GOT3 (cell line): ENCODE data around the gene CXCL16.
A peak's percentile ranks its signal among the peaks of the same experiment; 100 is the strongest.
"Not testable (repeated sequence)": the region's sequence is repeated elsewhere in the genome, so short reads cannot be mapped to it uniquely, and the experiment has no call there.

Source experiments
- DNase-seq: peaks from one replicate; lab custom pipeline; 2025; ENCODE audit warnings: mixed read lengths; lab: John Stamatoyannopoulos, UW

Gene CXCL16

DNA sequence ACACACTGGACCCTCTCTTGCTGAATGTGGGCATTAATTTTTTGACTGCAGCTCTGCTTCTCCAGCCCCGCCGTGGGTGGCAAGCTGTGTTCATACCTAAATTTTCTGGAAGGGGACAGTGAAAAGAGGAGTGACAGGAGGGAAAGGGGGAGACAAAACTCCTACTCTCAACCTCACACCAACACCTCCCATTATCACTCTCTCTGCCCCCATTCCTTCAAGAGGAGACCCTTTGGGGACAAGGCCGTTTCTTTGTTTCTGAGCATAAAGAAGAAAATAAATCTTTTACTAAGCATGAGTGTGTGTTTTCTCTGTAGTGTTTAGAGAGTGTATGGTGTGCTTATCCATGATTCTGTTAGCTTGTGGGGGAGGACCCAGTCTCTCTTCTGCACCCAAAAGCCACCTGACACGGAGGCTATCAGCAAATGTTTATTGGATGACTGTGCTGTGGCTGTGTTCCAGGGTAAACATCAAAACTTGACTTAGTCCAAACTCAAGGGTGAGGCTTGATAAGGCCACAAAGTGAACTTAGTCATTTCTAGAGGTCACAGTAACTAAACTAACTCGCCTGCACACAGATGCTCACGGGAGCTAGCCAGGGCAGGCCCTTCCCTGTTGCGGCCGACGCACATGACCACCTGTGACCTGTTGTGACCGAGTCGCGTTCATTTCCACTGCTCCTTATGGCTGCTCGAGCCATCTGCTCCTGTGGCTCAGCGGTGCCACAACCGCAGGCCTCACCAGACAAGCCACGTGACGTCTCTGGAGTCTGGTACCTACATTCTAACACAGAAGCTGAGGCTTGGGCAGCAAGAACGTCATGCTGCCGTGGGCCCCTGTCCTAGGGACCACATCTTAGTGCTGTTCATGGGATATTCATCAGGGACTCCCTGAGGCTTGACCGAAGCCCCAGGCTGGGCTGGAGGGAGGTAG lies 18.3 kb downstream of the CXCL16 start:
- no peak for DNase-seq

GRCh38 chr17:4720787-4721186 lies 18.9 kb downstream of the CXCL16 start:
- DNase-seq: no peak

GRCh38 chr17:4719684-4720221 lies 20.0 kb downstream of the CXCL16 start:
- DNase-seq: no peak

GRCh38 chr17:4719146-4719545 lies 20.6 kb downstream of the CXCL16 start:
- DNase-seq: no peak

GRCh38 chr17:4718276-4718675 lies 21.5 kb downstream of the CXCL16 start:
- DNase-seq: no peak

- DNase-seq: no peak
These were observed 21.9 kb downstream of the CXCL16 start for GRCh38 chr17:4717791-4718190.

DNA sequence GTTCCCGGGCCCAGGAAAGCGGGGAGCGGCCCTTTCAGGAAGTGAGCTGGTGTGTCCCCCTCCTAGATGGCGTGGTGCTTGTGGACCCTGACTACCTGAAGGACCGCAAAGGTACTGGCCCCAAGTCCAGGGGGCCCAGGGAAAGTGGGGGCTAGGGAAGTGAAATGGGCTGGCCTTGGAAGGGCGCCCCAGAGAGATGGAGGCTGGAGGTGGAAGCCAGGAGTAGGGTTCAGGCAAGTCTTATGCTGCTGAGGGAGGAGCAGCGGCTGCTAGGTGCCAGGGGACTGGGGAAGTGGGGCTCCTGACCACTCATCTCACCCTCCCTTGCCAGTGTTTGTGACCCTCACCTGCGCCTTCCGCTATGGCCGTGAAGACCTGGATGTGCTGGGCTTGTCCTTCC lies 23.6 kb downstream of the CXCL16 start:
- DNase-seq: no peak

GRCh38 chr17:4715063-4715744 lies 24.5 kb downstream of the CXCL16 start:
- DNase-seq: no peak

DNA sequence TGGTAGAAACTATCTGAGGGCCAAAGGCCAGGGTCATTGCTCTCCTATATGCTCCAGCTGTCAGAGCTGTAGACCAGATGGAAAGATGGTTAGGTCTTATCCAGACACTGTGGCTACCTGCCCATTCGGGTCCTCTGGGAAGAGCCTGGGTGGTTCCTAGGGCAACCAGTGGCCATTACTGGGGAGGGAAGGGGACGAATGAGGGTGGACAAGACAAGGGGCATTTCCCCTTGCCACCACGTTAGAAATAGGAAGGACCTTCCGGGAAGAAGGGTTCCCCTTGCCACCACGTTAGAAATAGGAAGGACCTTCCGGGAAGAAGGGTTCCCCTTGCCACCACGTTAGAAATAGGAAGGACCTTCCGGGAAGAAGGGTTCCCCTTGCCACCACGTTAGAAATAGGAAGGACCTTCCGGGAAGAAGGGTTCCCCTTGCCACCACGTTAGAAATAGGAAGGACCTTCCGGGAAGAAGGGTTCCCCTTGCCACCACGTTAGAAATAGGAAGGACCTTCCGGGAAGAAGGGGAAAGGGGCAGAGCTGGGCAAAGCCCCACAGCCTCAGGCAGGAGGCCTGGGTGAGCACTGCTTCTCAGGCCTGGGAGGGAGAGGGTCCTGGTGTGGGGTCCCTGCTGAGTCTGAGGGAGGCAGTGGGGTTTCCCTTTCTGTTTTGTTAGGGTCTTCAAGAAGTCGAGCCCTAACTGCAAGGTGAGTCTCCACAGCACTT lies 25.2 kb downstream of the CXCL16 start:
- not testable (repeated sequence) for DNase-seq

DNA sequence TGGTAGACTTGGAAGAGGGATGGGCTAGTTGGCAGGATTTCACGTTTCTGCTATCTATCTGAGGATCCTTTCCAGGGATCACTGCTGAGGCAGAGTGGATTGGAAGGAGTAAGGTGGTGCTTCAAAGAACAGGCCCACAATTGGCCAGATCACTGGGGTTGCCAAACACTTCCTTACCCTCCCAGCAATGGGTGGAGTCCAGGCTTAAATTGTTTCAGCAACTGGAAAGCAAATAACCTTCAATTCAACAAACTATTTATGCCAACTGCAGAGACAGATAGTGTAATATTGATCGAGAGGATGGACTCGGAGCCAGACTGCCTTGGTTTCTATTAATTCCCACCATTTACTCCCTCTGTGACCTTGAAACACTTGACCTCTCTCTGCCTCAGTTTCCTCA lies 27.2 kb downstream of the CXCL16 start:
- DNase-seq: no peak

DNA sequence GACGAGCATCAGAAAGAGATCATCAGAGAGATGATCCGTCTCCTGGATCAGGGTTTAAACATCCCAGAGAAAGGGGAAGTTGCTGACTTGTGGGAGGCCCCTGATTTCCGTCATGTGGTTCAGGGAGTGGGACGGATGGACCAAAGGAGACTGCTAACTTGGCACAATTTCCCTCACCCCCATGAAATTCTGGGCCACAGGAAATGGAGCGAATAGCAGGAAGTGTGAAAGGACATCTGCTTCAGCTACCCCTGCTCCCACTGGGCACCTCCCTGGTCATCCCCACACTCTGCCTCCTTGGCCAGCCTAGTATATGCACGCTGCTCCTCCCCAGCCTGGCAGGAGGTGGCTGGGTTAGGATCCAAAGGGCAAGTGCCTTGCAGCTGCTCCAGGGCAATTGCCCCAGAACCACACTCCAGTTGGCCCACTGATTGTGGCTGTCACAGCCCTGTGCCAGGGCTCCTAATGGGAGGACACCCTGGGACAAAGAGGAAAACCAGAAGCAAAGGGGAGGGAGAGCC lies 28.0 kb downstream of the CXCL16 start:
- DNase-seq: no peak

- DNase-seq: no peak
These were observed 28.8 kb downstream of the CXCL16 start for GRCh38 chr17:4710693-4711634.

GRCh38 chr17:4709794-4710692 lies 29.7 kb downstream of the CXCL16 start, which contains the start of gene ARRB2:
ARRB2 (plus strand) TSS chr17:4710632; CDS start chr17:4710722, 90 bp downstream.
- peak; percentile 93 for DNase-seq

DNA sequence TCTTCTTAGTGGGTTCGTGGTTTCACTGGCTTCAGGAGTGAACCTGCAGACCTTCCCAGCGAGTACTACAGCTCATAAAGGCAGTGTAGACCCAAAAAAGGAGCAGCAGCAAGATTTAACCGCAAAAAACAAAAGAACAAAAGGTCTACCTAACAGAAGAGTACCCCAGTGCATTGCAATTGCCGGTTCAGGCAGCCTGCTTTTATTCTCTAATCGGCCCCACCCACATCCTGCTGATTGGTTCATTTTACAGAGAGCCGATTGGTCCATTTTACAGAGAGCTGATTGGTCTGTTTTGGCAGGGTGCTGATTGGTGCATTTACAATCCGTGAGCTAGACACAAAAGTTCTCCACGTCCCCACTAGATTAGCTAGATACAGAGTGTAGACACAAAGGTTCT lies 31.3 kb downstream of the CXCL16 start:
- DNase-seq: no peak

- no peak for DNase-seq
These were observed 33.6 kb downstream of the CXCL16 start for GRCh38 chr17:4706121-4706520.

- DNase-seq: no peak
These were observed 34.7 kb downstream of the CXCL16 start for GRCh38 chr17:4704991-4705390.

GRCh38 chr17:4704574-4704907 lies 35.2 kb downstream of the CXCL16 start:
- DNase-seq: not testable (repeated sequence)

GRCh38 chr17:4703330-4703691 lies 36.4 kb downstream of the CXCL16 start:
- no peak for DNase-seq

DNA sequence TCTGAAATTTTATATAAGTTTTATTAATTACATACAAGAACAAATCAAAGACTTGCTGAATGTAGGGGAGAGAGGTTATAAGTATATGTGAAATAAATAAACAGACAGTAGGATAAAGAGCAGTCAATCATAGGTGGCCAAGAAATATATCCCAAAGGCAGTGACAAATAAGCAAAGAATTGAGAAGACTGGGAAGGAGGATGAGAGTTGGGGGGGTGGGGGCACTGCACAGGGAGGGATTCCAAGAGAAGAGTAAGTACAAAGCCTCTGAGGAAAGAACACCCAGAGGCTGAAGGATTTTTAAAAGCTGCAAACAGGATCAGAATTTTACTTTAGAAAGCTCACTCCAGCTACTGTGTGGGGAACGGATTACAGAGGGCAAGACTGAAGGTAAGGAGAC lies 38.6 kb downstream of the CXCL16 start:
- DNase-seq: no peak
